Activated CD8-positive, alpha-beta memory T cell treated with anti-CD3 and anti-CD28 coated beads, Interleukin-2, amount 50 U/mL, for 4 hours (primary cell): Measurements from ENCODE around the gene UVRAG.
A peak's percentile ranks its signal among the peaks of the same experiment; 100 is the strongest.

Source experiments
- DNase-seq: peaks from one replicate; pipeline ENCODE4 v3.0.0-alpha.2; 2020

The UVRAG gene

DNA sequence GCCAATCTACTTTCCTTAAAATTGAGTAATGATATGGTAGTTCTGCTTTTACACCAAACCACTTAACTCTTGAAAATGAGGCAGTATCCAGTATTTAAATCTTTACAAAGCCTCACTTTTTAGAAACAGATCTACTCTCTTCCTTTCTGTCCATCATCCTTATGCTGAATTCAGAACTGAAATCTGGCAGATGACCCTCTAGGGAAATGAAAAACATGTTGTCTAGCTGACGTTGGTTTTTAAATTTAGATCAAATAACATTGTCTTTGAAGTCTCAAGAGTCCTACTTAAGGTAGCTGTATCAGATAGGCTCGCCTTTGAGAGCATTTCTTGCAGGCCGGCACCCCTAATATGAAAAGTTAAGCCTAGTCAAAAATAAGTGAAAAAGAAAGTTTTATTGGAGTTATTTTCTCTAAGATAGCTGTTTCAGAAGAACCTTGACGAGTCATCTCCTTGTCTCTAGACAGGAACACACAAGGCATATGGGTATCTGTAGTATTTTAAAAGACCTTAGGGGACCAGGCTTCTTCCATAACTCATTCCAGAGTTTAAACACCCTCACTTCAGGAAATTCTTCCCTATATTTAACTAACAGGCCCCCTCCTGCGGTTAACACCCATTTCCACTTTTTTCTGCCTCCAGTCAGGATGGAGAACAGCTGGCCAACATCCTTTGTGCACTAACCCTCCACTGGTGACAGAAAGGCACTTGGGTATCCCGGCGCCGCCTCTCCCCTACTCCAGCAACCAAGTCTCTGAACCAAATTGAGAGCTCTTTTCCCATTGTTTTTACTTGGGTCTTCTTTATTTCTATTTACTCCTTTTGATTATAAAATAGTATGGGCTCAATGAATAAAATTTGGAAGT lies 310.1 kb downstream of the UVRAG start:
- no peak for DNase-seq

DNA sequence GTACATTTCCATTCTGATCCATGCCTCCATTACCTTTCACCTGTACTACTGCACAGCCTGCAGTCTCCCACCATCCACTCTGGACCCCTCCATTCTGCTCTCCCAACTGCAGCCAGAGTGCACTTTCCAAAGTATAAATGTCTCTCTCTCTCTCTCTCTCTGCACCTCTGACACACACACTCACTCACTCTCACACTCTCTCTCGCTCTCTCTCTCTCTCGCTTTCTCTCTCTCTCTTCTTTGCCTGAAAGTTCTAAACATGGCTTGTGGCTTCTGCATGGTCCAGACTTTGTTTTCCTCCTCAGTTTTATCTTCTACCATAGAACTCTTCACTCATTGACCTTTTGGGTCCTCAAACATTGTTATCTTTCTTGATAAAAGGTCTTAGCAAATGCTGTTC lies 314.7 kb downstream of the UVRAG start:
- DNase-seq = no peak

DNA sequence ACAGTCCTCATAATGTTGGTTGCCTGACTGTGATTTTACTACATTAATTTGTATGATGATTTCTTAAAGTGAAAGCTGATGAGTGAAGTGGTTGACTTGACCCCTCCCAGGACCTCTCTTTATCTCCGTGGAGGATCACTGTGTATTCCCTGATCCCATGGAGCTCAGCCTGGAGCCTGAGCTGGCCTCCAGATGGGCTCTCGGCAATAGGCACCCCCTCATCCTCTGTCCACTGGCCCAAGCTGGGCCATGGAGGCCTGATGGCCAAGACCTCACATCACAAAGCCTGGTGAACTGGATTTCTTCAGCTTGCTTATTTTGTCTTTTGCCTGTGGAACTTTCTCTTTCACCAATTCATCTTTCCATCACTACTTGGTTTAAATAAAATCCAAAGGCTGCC lies 316.1 kb downstream of the UVRAG start:
- DNase-seq = no peak

DNA sequence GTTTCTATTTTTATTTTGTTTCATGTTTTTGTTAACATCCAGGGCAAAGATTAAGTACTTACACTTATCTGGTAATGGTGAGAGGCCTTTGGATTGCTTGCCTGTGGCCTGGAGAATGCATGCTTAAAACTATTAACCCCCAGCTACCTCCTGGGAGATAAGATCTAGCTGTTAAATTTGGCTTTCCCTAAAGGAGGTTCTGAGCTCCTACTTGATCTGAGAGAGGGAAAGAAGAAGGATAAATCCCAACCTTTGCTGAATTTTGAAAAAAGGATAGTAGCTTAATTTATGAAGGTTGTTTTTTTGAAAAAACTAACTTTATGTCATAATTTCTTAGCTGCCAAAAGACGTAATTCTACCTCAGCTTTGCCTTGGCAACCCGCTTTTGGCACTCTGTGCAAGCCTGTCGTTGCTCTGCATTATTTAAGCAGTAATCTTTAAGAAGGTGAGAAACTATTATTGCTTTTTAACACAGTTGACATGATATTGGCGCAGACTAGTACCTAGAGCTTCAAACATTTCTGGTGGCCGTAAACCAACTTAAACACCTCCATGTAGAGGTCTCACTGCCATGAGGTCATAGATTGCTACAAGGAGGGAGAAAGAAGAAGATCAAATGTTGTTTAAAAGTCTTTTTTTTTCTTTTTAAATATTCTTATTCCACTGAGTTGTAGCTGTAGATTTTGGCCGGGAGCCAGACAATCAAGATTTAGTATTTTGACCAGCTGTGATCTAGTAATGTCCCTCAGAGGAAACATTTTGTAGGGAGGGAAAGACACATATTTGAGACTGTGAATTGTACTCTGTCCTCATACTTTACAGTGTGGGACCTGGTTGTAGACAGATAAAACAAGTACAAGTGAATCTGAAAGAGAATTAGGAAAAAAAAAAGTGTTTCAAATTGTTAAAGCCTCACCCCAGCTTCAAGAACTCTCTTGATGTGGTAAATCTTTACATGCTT lies 316.9 kb downstream of the UVRAG start:
- DNase-seq = no peak

DNA sequence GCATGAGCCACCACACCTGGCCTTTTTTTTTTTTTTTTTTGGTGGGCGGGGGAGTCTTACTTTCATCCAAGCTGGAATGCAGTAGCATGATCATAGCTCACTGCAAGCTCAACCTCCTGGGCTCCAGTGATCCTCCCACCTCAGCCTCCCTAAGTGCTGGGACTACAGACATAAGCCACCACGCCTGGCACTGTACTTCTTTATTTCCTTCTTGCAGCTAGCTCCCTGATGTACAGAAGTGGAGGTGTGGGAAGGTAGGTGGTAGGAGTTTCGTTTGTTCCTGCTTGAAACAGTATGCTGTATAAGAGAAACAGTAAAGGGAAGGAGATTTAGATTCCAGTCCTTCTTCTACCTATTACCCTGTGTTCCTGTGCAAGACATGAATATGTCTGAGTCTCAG lies 319.2 kb downstream of the UVRAG start:
- no peak for DNase-seq

DNA sequence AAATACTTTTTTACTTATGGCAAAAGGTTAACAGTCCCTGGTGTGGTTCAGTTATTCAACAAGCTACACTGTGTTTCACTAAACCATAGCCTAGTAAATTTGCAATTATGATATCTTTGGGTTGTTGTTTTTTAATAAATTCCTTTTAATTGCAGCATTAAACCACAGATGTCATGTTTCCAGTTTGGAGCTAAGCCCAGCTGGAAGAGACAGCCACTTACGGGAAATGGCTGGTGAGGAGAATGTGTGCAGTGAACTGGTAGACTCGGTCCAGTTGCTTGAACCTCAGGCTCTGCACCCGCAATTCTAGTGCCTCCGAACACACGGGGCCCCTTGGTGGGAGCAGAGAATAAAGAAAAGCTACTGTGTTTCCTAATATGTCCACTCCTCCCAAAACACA lies 320.5 kb downstream of the UVRAG start:
- DNase-seq = no peak

DNA sequence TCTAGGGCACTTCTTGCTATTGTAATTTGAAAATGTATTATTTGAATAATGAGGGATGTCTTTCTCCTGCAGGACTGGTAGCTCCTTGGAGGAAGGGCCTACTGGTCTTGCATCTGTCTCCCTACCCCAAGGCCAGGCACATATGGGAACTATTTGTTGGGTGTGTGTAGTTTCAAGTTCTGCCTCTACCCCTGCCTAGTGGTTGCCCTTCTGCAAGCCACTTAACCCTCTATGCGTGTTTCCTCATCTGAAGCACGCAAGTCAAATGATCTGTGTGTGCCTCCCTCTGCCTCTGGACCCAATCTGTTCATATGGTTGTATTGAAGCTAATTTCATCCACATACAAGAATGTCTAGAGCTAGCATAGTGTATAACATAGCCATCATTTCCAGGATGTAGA lies 324.3 kb downstream of the UVRAG start:
- DNase-seq = no peak

DNA sequence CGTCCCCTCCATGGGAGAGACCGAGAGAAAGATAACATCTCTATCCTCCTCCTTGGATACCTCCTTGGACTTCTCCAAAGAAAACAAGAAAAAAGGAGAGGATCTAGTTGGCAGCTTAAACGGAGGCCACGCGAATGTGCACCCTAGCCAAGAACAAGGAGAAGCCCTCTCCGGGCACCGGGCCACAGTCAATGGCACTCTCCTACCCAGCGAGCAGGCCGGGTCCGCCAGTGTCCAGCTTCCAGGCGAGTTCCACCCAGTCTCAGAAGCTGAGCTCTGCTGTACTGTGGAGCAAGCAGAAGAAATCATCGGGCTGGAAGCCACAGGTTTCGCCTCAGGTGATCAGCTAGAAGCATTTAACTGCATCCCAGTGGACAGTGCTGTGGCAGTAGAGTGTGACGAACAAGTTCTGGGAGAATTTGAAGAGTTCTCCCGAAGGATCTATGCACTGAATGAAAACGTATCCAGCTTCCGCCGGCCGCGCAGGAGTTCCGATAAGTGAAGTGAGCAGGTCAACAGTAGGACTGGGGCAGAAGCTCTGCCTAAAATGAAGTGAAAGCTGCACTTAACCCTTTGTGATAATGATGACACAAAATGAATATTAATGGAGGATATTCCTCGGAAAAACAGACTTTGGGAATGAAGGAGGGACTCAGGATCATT lies 326.0 kb downstream of the UVRAG start:
- no peak for DNase-seq

DNA sequence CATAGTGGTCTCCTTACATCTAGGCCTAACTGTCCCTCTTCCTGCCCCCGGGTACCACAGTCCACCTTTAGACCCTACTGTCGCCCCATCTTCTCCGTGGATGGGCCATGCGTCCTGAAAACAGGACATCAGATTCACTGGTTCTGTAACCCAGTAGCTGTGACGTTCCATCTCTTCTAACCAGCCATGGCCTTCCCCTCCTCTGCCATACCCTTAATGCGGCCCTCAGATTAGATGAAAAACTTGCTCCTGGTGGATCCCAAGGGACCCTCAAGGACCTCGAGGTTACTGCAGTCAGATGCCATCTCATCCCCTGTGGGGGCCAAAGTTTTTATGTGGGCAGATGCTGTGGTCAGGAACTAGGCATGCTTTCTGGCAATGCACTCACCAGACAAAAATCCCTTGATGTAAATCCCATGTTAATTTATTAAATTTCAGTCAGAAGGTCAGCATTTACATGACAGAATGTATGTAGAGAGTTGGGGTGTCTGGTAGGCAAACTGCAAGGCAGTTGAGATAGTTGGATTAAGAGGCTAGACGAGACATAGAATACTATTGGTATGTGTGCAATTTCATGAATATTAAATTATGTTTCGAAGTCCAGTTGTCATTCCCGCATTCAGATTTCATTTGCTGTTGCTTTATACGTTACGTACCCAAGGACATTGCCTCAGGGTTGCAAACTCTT lies 327.0 kb downstream of the UVRAG start:
- DNase-seq = no peak

DNA sequence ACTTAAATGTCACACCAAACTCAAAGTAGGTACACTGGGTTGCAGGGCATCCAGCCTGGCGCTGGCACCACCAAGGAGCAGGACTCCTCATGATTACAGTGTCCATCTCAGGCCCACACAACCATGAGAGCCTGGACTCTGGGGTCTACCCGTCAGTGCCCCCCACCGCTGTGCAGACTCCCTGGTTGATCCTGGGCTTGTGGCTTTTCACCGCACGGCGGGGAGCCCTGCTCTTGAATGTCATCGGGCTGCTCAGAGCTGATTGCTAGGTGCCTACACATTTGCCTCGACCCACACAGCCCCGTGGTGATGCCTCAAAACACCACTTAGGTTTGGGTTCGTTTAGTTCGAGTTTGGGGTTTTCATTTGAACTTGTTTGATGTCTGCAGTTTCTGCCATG lies 328.3 kb downstream of the UVRAG start:
- DNase-seq = no peak

DNA sequence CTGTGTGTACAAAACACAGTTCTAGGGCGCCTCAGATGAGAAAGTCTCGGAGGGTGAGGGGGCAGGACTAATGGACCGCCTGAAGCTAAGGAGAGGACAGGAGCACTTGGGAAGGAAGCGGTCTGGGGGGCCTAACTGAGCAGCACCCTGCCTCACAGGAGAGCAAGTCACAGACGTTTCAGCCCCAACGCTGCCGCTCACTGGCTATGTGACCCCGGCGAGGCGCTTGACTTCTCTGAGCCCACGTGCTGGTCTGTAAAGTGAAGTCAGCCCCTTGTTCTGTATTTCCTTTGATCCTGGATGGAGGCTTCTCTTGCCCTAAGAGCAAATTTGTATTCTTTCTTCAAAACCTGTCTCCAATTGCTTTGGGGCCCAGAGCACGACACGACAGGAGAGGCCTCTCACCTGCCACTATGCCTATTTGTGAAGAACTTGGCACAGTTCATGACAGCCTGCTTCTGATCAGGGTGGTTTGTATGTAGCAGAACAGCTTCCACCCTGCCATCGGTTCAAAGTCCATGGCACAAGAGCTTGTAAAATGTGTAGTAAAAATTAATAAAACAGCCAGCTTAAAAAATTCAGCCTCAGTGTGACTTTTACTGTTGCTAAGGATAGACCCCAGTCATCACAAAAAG lies 332.2 kb downstream of the UVRAG start:
- DNase-seq = no peak

DNA sequence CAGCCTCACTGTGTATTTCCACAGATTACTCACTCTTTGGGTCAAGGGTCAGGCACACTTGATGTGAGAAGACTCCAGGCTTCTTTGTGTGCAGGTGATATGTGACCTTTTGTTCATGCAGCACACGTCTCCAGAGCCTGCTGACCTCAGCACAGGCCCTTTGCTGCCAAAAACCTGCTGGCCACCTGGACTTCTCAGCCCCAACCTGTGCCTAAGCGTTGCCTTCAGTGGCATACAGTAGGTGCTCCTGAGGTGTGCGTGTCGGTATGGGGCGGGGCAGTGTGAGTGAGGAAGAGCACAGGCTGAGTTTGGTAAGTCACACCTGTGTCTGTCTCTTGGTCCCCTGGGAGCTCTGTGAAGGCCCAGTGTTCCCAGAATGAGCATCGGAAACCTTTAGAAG lies 333.2 kb downstream of the UVRAG start:
- DNase-seq = no peak

DNA sequence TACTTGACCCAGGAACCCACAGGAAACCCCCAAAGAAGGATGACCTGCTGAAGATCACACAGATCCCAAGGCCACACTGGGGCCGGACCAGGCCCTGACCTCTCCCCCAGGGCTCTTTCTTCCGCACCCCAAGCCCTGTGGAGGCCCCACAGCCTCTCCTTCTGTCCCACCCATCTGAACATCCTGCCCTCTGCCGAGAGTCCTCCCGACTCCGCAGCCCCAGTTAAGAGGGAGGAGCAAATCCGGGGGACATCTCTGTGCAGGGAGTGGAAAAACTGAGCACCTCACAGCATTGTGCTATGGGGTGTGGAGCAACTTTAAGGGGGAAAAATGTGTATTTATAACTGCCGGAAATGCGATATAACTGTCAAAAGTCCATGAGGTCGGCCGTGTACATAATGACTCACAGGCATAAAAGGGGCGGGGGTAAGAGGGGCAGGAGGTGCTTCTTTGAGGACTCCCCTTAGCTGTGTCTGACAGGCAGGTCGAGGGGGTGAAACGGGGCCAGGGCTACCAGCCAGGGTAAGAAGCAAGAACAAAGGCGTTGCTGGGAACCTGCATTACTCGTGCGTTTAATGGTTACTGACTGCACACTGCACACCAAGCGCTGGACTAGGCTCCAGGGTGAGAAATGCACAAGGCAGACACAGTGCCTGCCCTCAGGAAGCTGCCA lies 334.1 kb downstream of the UVRAG start:
- DNase-seq = no peak

DNA sequence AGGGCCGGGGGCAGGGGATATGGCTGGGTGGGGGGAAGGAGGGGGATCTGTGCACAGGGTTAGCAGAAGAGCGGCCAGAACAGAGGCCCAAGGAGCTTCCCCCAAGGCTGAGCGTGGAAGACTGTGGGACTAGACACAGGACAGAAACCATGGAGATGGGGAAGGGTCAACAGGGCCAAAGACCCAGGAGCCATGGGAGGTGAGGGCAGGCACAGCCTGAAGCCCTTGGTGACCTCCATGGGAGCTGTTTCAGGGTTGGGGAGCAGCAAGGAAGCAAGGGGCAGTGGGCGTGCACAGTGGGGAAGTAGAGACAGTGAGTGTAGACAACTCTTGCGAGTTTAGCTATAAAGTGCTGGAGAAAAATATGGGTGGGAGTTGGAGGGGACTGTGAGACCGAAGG lies 334.7 kb downstream of the UVRAG start:
- DNase-seq = no peak

DNA sequence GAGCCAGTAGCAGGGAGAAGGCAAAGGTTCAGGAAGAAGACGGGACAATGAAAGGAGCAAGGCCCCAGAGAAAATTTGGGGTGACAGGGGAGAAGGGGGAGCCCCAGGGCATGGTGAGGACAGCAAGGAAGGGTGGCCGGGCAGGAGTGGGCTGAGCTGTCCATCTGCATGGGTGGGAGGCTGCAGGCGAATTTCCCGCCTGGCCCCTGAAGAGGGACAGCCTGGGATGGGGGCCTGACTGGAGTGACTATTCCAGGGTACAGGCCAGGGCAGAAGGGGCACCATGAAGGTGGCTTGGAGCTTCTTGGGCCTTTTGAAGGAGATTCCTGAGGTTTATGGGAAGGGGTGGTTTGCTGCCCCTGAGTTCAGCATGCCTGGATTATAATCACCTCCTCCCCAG lies 335.1 kb downstream of the UVRAG start:
- DNase-seq = no peak

DNA sequence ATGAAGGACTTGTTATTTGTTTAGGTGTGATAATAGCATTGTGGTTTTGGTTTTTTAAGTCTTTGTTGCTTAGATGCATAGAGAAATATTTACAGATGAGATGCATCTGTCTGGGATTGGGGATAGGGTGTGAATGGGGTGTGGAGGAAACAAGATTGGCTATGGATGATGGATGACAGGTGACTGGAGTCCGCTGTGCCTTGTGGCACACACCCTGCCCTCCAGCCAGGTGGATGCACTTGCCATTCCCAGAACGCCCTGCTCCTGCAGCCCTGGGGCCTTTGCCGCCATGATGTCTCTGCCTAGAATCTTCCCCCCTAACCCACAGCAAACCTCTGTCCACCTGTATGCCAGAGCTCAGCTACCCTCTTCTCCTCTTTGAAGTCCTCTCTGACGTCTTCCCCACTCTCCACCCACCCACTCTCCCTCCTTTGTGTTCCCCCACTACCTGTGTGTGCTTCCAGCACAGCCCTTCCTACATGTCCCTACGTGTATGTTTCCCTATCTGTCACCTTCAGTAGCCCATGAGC lies 336.6 kb downstream of the UVRAG start:
- no peak for DNase-seq

DNA sequence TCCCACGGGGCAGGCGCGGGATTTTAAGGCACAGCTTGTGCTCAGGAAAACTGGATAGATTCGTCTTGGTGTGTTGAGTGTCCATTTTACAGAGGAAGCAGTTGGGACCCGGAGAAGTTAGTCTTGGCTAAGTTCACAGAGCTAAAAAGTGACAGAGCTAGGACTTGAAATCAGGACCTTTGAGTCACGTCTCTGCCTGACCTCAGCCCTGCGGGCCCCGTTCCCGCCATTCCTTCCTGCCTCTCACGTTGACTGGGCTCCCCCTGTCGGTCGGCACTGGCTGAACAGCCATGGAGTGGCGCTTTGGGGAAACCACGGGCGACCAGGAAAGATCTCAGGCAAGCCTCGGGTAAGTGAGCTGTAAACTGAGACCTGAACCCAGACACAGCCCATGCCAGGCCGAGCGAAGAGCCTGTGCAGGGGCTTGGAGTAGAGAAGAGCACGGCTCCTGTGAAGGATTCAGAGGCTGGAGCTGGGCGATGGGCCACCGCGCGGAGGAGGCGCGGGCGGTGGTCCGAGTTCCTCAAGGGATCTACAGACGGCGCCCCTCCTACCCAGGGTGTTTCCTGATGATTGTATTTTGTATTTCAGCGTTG lies 337.2 kb downstream of the UVRAG start:
- peak; percentile 84 for DNase-seq

DNA sequence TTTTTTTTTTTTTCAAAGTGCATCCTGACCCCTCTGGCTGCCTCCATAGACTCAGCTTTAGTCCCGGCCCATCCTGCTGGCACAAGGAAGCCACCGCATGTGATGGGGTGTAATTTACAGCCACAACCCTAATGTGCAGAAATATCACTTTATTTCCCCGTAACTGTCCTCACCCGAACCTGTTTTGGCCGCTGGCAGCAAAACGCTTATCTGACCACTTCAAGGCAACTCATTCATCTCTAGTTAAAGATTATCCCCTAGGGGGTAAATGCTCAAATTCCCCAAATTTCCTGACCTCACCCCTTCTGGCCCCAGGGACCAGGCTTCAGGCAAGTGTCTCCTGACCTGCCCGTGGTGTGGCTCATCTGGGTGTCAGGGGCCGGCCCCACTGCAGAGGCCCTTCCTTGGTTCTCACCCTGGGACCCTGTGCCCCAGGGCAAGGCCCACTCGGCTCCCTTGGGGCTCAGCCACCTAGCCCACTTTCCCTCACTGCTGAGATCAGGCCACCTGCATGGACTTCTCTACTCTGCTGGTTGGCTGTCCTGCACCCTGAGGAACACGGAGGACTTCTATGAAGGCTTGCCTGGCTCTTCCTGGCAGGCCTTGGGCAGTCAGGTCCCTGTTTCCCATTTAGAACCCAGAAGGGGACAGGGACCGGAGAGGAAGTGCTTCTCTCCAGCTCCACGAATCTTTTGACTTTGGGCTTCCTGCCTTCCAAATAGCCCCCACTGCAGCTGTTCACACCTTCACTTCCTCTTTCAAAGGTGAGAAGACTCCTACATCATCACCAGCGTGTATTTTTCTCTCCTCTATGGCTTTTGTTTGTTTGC lies 337.9 kb downstream of the UVRAG start:
- no peak for DNase-seq

DNA sequence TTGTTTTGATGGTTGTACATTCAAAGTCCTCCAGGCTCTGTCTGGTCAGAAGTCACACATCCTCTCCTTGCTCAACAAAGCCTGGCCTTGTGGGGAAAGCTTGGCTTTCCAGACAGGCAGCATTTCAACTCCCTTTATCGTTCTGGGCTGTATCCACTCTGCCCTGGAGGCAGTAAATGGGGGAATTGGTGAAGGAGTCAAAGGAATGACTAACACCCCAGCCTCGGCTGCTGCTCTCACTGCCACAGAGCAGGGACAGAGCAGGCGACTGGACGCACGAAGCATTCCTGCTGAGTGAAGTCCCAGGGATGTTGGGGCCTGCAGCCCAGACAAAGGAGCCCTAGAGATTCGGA lies 338.5 kb downstream of the UVRAG start:
- no peak for DNase-seq
